Mononuclear cell (primary cell): ENCODE measurements around the gene SUSD2. TPM values are rescaled to one million over a fixed set of nuclear protein-coding genes. Genes with fewer than 3 reads are reported as not detected.
"Not testable (repeated sequence)": the region's sequence is repeated elsewhere in the genome, so short reads cannot be mapped to it uniquely, and the experiment has no call there.

Experiments
- H3K27me3 ChIP-seq: 2 replicates; pipeline ENCODE4 v1.6.0; 2011; ENCODE audit warnings: low read length, control low read depth; ENCODE audit not compliant: insufficient read depth
- H3K4me1 ChIP-seq: 2 replicates; pipeline ENCODE4 v1.5.1; 2011; ENCODE audit warnings: mild to moderate bottlenecking, low read length, control low read depth; ENCODE audit not compliant: insufficient read depth
- H3K4me3 ChIP-seq: 2 replicates; pipeline ENCODE4 v1.5.1; 2011; ENCODE audit warnings: mild to moderate bottlenecking, low read length, moderate library complexity
- H3K9me3 ChIP-seq: 2 replicates; pipeline ENCODE4 v1.5.1; 2011; ENCODE audit warnings: low read depth, mild to moderate bottlenecking, control low read depth, low read length
- total RNA-seq: library from RNA; depleted of rRNA; stranded (reverse); fragments of >200 nt; gene quantifications from one replicate; pipeline ENCODE4 v1.2.3, GENCODE V29; 2012

SUSD2 gene
- total RNA-seq, 1 donor, result 0.31 TPM

DNA sequence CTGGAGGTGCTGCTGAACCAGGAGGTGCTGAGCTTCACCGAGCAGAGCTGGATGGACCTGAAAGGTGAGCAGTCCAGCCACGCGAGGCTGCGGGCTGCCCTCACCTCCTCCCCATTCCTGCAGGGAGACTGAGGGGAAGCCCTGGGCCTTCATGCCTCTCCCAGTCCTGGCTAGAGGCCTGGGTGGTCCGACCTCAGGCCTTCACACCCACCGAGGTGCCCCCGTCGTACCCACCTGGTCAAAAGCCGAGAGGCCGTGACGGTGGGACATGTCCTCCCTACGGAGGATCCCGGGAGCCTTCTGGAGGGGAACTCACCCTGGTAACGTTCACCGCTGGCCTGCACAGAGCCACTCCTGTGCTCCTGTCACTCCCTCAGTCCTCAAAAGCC, 5.1 kb downstream of the SUSD2 start:
- no peaks in the 10 kb centered on the region for H3K27me3 ChIP-seq
- H3K4me1 ChIP-seq, result no peaks in the 10 kb centered on the region
- H3K9me3 ChIP-seq, result no peaks in the 10 kb centered on the region
- no peak overlapping the region for H3K4me3 ChIP-seq

DNA sequence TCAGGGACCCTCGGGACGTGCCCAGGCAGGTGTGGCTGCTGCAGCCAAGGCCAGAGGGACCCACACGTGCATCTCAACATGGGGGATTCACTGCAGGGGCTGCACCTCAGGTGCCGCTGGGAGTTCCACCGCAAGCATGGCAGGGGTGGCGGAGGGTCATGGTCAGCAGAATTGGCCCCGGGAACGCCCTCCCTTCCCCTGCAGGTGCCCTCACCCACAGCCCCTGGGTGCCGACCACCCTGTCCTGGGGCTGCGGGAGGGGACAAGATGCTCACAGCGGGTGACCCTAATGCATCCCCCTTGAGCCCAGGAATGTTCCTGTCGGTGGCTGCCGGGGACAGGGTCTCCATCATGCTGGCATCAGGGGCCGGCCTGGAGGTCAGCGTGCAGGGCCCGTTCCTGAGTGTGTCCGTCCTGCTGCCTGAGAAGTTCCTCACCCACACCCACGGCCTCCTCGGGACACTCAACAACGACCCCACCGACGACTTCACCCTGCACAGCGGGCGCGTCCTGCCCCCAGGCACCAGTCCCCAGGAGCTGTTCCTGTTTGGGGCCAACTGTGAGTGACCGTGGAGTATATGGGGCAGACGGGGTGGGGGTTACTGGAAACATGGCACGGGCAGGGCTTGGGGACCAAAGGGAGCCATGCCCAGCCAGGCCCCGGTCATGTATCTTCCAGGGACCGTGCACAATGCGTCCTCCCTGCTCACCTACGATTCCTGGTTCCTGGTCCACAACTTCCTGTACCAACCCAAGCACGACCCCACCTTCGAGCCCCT, 5.8 kb downstream of the SUSD2 start:
- Histone ChIP-seq H3K4me1 (no peaks in the 10 kb centered on the region), H3K4me3 (no peak overlapping the region), H3K9me3 (no peaks in the 10 kb centered on the region), H3K27me3 (no peaks in the 10 kb centered on the region)

DNA sequence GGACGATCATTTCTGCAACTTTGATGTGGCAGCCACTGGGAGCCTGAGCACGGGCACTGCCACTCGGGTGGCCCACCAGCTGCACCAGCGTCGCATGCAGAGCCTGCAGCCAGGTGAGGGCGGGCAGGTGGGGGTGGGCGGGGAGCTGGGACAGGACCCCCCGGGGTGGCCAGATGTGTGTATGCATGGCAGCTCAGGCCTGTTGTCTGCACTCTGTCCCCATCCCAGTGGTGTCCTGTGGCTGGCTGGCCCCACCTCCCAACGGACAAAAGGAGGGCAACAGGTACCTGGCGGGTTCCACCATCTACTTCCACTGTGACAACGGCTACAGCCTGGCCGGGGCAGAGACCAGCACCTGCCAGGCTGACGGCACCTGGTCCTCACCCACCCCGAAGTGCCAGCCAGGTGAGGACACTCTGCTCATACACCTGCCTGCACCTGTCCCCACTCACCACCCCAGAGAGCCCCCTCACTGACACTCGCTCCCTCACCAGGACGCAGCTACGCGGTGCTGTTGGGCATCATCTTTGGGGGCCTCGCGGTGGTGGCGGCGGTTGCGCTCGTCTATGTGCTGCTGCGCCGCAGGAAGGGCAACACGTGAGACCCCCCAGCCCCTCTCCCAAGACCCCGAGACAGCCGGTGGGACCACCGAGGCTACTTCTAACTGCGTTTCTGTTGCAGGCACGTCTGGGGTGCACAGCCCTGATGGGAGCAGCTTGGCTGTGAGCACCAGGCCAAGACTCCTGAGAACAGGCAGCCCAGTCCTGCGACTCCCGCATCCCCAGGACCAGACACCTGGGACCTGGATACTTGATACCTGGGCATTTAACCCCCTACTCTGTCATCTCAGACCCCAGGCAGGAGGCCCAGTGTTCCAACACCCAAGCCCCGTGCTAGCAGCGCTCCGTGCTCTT, 6.7 kb downstream of the SUSD2 start:
- Histone ChIP-seq H3K9me3 (no peaks in the 10 kb centered on the region), H3K27me3 (no peaks in the 10 kb centered on the region), H3K4me3 (no peak overlapping the region), H3K4me1 (no peaks in the 10 kb centered on the region)

- Histone ChIP-seq H3K27me3 (no peaks in the 10 kb centered on the region), H3K4me1 (no peaks in the 10 kb centered on the region), H3K9me3 (no peaks in the 10 kb centered on the region), H3K4me3 (no peak overlapping the region)
These were observed 7.5 kb downstream of the SUSD2 start for GRCh38 chr22:24188705-24189248.

DNA sequence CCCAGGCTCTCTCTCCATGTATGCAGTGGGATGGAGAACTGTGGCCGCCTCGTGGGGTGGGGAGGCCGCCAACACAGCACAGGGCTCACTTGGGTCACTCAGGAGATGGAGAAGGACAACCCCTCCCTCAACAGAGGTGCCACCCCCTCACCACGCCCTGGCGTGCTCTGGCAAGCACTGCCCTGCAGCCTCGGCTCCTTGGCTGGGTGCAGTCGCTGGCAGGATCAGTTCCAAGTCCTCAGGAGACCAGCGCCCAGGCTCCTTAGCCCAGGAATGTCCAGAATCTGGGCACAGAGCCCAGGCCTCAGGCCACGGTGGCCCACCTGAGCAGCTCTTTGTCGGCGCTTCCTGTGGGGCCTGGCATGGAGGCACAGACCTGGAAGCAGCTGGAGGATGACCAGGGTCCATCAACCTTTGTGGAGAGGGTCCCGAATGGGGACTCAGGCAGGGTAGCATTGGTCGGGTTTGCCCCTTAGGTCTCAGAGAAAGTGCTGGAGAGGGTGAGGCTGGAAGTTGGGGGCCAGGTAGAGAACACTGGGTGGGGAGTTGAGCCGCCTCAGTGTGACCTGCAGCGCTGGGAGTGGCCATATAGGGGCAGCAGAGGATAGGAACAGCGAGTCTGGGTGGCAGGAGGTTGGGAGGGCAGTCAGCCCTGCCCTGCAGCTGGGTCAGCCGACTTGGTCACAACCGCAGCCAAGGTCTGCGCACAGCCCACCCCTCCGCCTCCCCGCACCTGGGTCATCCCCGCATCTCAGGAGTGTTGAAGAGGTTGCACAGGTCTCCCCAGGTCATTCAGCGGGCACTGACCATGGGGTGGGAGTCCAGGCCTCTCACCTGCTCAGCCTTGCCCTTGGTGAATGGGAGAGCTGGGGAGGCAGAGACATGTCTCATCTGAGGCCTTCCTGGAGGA, 8.2 kb downstream of the SUSD2 start:
- Histone ChIP-seq H3K4me1 (no peaks in the 10 kb centered on the region), H3K9me3 (no peaks in the 10 kb centered on the region), H3K27me3 (no peaks in the 10 kb centered on the region), H3K4me3 (no peak overlapping the region)

DNA sequence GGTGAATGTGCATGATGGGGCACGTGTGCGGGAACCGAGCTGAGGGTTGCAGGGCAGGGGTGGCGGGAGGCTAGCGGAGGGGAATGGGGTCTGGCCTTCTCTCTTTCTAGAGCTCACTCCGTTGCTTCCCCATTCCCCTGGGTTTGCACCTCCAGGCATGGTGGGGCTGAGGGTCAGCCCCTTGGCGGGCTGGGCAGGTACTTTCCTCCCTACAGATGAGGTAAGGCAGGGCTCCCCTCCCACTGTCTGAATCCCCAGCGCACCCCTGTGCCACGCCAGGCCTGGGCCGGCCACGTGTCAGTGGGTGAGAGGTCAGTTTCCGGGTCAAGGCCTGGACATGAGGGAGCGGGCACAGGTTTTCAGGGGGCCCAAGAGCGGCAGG, 8.9 kb downstream of the SUSD2 start:
- H3K4me1 ChIP-seq, result no peaks in the 10 kb centered on the region
- no peaks in the 10 kb centered on the region for H3K27me3 ChIP-seq
- no peaks in the 10 kb centered on the region for H3K9me3 ChIP-seq
- no peak overlapping the region for H3K4me3 ChIP-seq

- Histone ChIP-seq H3K4me3 (no peak overlapping the region), H3K27me3 (no peaks in the 10 kb centered on the region), H3K4me1 (no peaks in the 10 kb centered on the region), H3K9me3 (no peaks in the 10 kb centered on the region)
These were observed 9.4 kb downstream of the SUSD2 start for GRCh38 chr22:24190596-24191208.

DNA sequence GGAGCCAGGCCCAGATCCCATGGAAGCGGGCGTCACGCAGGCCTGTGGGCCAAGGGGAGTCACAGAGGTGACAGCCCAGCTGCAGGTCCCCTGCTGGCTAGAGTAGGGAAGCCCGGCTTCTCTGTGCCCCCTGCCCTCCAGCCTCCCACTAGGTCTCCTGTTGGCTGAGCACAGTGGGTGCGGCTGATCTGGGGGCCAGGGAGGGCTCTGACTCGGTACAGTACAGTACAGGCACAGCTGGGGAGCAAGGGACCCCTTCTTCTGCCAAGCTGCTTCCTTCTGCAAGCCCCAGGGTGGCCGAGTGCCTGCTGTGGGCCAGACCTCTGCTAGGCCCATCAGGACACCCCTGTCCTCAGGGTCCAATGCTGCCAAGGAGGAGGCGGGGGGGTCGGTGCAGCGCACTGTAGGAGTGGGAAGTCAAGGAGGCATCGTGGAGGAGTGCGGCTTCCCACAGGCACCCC, 10.1 kb downstream of the SUSD2 start:
- Histone ChIP-seq H3K4me3 (no peak overlapping the region), H3K9me3 (no peaks in the 10 kb centered on the region), H3K4me1 (no peaks in the 10 kb centered on the region), H3K27me3 (no peaks in the 10 kb centered on the region)

DNA sequence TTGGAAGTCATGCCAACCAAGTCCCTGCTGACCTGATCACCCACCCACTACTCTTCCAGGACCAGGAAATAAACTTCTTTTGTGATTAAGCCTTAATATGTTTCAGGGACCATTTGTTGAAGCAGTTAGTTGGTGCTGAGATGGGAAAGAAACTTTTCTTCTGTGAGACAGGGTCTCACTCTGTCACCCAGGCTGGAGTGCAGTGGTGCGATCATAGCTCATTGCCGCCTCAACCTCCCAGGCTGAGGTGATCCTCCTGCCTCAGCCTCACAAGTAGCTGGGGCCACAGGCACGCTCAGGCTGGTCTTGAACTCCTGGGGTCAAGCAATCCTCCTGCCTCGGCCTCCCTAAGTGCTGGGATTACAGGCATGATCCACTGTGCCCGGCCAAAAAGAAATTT, 10.6 kb downstream of the SUSD2 start:
- no peaks in the 10 kb centered on the region for H3K9me3 ChIP-seq
- no peaks in the 10 kb centered on the region for H3K27me3 ChIP-seq
- no peaks in the 10 kb centered on the region for H3K4me1 ChIP-seq
- no peak overlapping the region for H3K4me3 ChIP-seq

DNA sequence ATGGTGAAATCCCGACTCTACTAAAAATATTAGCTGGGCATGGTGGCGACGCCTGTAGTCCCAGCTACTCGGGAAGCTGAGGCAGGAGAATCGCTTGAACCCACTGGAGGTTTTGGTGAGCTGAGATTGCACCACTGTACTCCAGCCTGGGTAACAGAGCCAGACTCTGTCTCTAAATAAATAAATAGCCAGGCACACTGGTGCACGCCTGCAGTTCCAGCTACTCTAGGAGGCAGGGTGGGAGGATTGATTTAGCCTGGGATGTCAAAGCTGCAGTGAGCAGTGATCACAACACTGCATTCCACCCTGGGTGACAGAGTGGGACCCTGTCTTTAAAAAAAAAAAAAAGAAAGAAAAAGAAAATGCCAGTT, 17.4 kb downstream of the SUSD2 start:
- H3K27me3 ChIP-seq, result no peaks in the 10 kb centered on the region
- no peaks in the 10 kb centered on the region for H3K9me3 ChIP-seq
- peaks cover 13% of the 10 kb centered on the region for H3K4me1 ChIP-seq
- H3K4me3 ChIP-seq, result no peak overlapping the region

- H3K9me3 ChIP-seq, result no peaks in the 10 kb centered on the region
- no peak overlapping the region for H3K4me3 ChIP-seq
- H3K27me3 ChIP-seq, result no peaks in the 10 kb centered on the region
- H3K4me1 ChIP-seq, result peaks cover 26% of the 10 kb centered on the region
These were observed 19.4 kb downstream of the SUSD2 start for GRCh38 chr22:24200619-24201212.

GRCh38 chr22:24201681-24202614, 20.7 kb downstream of the SUSD2 start:
- Histone ChIP-seq H3K4me3 (no peak overlapping the region), H3K27me3 (no peaks in the 10 kb centered on the region), H3K4me1 (peaks cover 38% of the 10 kb centered on the region), H3K9me3 (no peaks in the 10 kb centered on the region)

DNA sequence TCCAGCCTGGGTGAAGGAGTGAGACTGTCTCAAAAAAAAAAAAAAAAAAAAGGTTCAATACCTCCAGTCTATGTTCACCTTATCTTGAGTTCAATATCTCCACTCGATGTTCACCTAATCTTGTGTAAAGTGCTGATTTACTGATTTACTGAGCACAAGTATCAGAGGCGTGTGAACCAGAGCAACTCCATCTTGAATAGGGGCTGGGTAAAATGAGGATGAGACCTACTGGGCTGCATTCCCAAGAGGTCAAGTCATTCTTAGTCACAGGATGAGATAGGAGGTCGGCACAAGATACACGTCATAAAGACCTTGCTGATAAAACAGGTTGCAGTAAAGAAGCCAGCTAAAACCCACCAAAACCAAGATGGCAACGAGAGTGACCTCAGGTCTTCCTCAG, 22.6 kb downstream of the SUSD2 start:
- not testable (repeated sequence) for H3K4me3 ChIP-seq, H3K9me3 ChIP-seq

More for the DNA sequence above, 22.6 kb downstream of the SUSD2 start:
- H3K27me3 ChIP-seq, result not testable (repeated sequence)
- H3K4me1 ChIP-seq, result peaks cover 43% of the 10 kb centered on the region
